Measurements from ENCODE around the gene PNCK.

GRCh38 chrX:153645921-153646488 lies 27.6 kb downstream of the PNCK start:
- no peak for TF ChIP-seq POLR2AphosphoS5 (IDR thresholded peaks at IDR 0.05; ENCODE audit: low read depth, low read length)
- TF ChIP-seq POLR2A (IDR thresholded peaks at IDR 0.05; ENCODE audit: low read depth, low read length), result no peak
- TF ChIP-seq TAF1 (IDR thresholded peaks at IDR 0.05; ENCODE audit: low read depth, low read length), result no peak
- TF ChIP-seq POU2F2 (IDR thresholded peaks at IDR 0.05; ENCODE audit: low read depth, low read length), result no peak
- TF ChIP-seq PAX5 (IDR thresholded peaks at IDR 0.05; ENCODE audit: insufficient read depth, low read length, severe bottlenecking), result no peak
